Stimulated activated CD8-positive, alpha-beta memory T cell treated with anti-CD3 and anti-CD28 coated beads, Interleukin-4, amount 100 ng/mL, for 1 hour (primary cell): ENCODE measurements around the gene CCDC172.
"Not testable (repeated sequence)": the region's sequence is repeated elsewhere in the genome, so short reads cannot be mapped to it uniquely, and the experiment has no call there.

Experiments used
- DNase-seq, 2 donors: peaks; one replicate each; pipeline ENCODE4 v3.0.0-alpha.2; 2020; ENCODE audit warnings: low read depth in 2 of 2, low spot score in 1 of 2

The CCDC172 gene

GRCh38 chr10:116331815-116332214, 7.6 kb downstream of the CCDC172 start:
- no peak for DNase-seq

GRCh38 chr10:116336866-116337265, 12.6 kb downstream of the CCDC172 start:
- no peak for DNase-seq

GRCh38 chr10:116352125-116352524, 27.9 kb downstream of the CCDC172 start:
- no peak for DNase-seq

GRCh38 chr10:116353817-116354216, 29.6 kb downstream of the CCDC172 start:
- no peak for DNase-seq

- DNase-seq, result no peak
These were observed 31.1 kb downstream of the CCDC172 start for GRCh38 chr10:116355341-116355740.

- DNase-seq, result no peak
These were observed 32.6 kb downstream of the CCDC172 start for GRCh38 chr10:116356833-116357232.

- no peak for DNase-seq
These were observed 40.6 kb downstream of the CCDC172 start for GRCh38 chr10:116364868-116365267.

GRCh38 chr10:116371737-116372136, 47.5 kb downstream of the CCDC172 start:
- no peak for DNase-seq

GRCh38 chr10:116382290-116382689, 58.0 kb downstream of the CCDC172 start:
- DNase-seq, result no peak

GRCh38 chr10:116385311-116385710, 61.1 kb downstream of the CCDC172 start:
- no peak for DNase-seq

- no peak for DNase-seq
These were observed 62.0 kb downstream of the CCDC172 start for GRCh38 chr10:116385994-116386809.

GRCh38 chr10:116393246-116393831, 69.1 kb downstream of the CCDC172 start:
- DNase-seq, result not testable (repeated sequence)

GRCh38 chr10:116395223-116395985, 71.2 kb downstream of the CCDC172 start:
- DNase-seq, result no peak

- DNase-seq, result no peak
These were observed 74.0 kb downstream of the CCDC172 start for GRCh38 chr10:116398224-116398623.

- DNase-seq, result no peak
These were observed 78.6 kb downstream of the CCDC172 start for GRCh38 chr10:116402858-116403257.

- no peak for DNase-seq
These were observed 79.5 kb downstream of the CCDC172 start for GRCh38 chr10:116403740-116404250.

- no peak for DNase-seq
These were observed 84.5 kb downstream of the CCDC172 start for GRCh38 chr10:116408719-116409118.

- no peak for DNase-seq
These were observed 86.1 kb downstream of the CCDC172 start for GRCh38 chr10:116410351-116410750.

- DNase-seq, result no peak
These were observed 93.6 kb downstream of the CCDC172 start for GRCh38 chr10:116417821-116418220.

GRCh38 chr10:116418389-116418788, 94.1 kb downstream of the CCDC172 start:
- no peak for DNase-seq

GRCh38 chr10:116421815-116422214, 97.6 kb downstream of the CCDC172 start:
- DNase-seq, result no peak

- DNase-seq, result no peak
These were observed 103.4 kb downstream of the CCDC172 start, which contains the start of gene PNLIPRP3 for GRCh38 chr10:116427671-116428070. Gene PNLIPRP3 (plus strand): TSS chr10:116427847. CDS start chr10:116428013, 166 bp downstream.
